Nephron progenitor cell (in vitro differentiated cells): ENCODE results near the gene A2M.

Experiments
- DNase-seq: peaks from one replicate; pipeline ENCODE4 v3.0.0; 2021
- H3K27ac Mint-ChIP-seq: 2 replicates; pipeline ENCODE4 v1.8.0; 2021; ENCODE audit warnings: mild to moderate bottlenecking, moderate library complexity, mixed read lengths
- H3K27me3 Mint-ChIP-seq: 2 replicates; pipeline ENCODE4 v1.8.0; 2021; ENCODE audit warnings: mild to moderate bottlenecking, low read depth, mixed read lengths; ENCODE audit not compliant: poor library complexity
- H3K36me3 Mint-ChIP-seq: 2 replicates; pipeline ENCODE4 v1.8.0; 2021; ENCODE audit warnings: low read depth, mixed read lengths
- H3K4me1 Mint-ChIP-seq: 2 replicates; pipeline ENCODE4 v1.8.0; 2021; ENCODE audit warnings: mixed read lengths
- H3K4me3 Mint-ChIP-seq: 2 replicates; pipeline ENCODE4 v1.8.0; 2021; ENCODE audit warnings: mild to moderate bottlenecking, moderate library complexity, mixed read lengths
- H3K9me3 Mint-ChIP-seq: 2 replicates; pipeline ENCODE4 v1.8.0; 2021; ENCODE audit warnings: mild to moderate bottlenecking, moderate library complexity, mixed read lengths
- CTCF ChIP-seq: fragments of 200-600 bp; sonication (generic); IDR thresholded peaks from 2 replicates; pipeline ENCODE4 v1.5.0; 2021; ENCODE audit warnings: antibody characterized with exemption

A2M gene

GRCh38 chr12:9127484-9127883 lies 11.8 kb upstream of the A2M start:
- H3K27me3 Mint-ChIP-seq, result no peaks in the 10 kb centered on the region
- H3K27ac Mint-ChIP-seq, result no peak overlapping the region
- H3K4me3 Mint-ChIP-seq, result no peak overlapping the region
- H3K36me3 Mint-ChIP-seq, result peaks cover 18% of the 10 kb centered on the region
- H3K9me3 Mint-ChIP-seq, result peaks cover 22% of the 10 kb centered on the region
- no peaks in the 10 kb centered on the region for H3K4me1 Mint-ChIP-seq
- no peak for DNase-seq
- TF ChIP-seq CTCF, result no peak

- Mint-ChIP-seq H3K27ac (no peak overlapping the region), H3K9me3 (peaks cover 7% of the 10 kb centered on the region), H3K4me3 (no peak overlapping the region), H3K4me1 (no peaks in the 10 kb centered on the region), H3K27me3 (no peaks in the 10 kb centered on the region), H3K36me3 (peaks cover 4% of the 10 kb centered on the region)
- DNase-seq, result no peak
- TF ChIP-seq CTCF, result no peak
Measured at GRCh38 chr12:9124383-9125031, 8.8 kb upstream of the A2M start.

- H3K27ac Mint-ChIP-seq, result no peak overlapping the region
- no peak for TF ChIP-seq CTCF
- no peaks in the 10 kb centered on the region for H3K27me3 Mint-ChIP-seq
- no peaks in the 10 kb centered on the region for H3K4me1 Mint-ChIP-seq
- DNase-seq, result no peak
- peaks cover 2% of the 10 kb centered on the region for H3K36me3 Mint-ChIP-seq
- H3K4me3 Mint-ChIP-seq, result no peak overlapping the region
- H3K9me3 Mint-ChIP-seq, result peaks cover 5% of the 10 kb centered on the region
Measured at GRCh38 chr12:9123781-9124382, 8.2 kb upstream of the A2M start.

- Mint-ChIP-seq H3K27me3 (no peaks in the 10 kb centered on the region), H3K9me3 (no peaks in the 10 kb centered on the region), H3K36me3 (no peaks in the 10 kb centered on the region), H3K4me1 (no peaks in the 10 kb centered on the region), H3K27ac (no peak overlapping the region), H3K4me3 (no peak overlapping the region)
- no peak for TF ChIP-seq CTCF
- no peak for DNase-seq
Measured at GRCh38 chr12:9122091-9122609, 6.4 kb upstream of the A2M start.

- DNase-seq, result no peak
- TF ChIP-seq CTCF, result no peak
- H3K27ac Mint-ChIP-seq, result no peak overlapping the region
- no peaks in the 10 kb centered on the region for H3K9me3 Mint-ChIP-seq
- H3K4me3 Mint-ChIP-seq, result no peak overlapping the region
- no peaks in the 10 kb centered on the region for H3K36me3 Mint-ChIP-seq
- peaks cover 6% of the 10 kb centered on the region for H3K4me1 Mint-ChIP-seq
- H3K27me3 Mint-ChIP-seq, result no peaks in the 10 kb centered on the region
Measured at GRCh38 chr12:9120487-9121184, 4.9 kb upstream of the A2M start.
